Mesendoderm (in vitro differentiated cells): ENCODE measurements around the gene CD300LF.

ENCODE experiments used
- DNase-seq: peaks from one replicate; pipeline ENCODE4 v3.0.0; 2013
- H2AK5ac ChIP-seq: 2 replicates; pipeline ENCODE4 v1.6.1; 2013; ENCODE audit warnings: low read length, inconsistent platforms
- H2BK120ac ChIP-seq: 2 replicates; pipeline ENCODE4 v1.6.1; 2013; ENCODE audit warnings: low read depth, mild to moderate bottlenecking, low read length, moderate library complexity, mixed read lengths
- H2BK15ac ChIP-seq: replicated peaks from 2 replicates; pipeline ENCODE4 v1.6.1; 2013; ENCODE audit warnings: low read depth, mild to moderate bottlenecking, moderate library complexity
- H2BK5ac ChIP-seq: 2 replicates; pipeline ENCODE4 v1.6.1; 2013; ENCODE audit warnings: low read length, inconsistent platforms
- H3K18ac ChIP-seq: 2 replicates; pipeline ENCODE4 v1.6.1; 2013; ENCODE audit warnings: mild to moderate bottlenecking, low read length, mixed read lengths
- H3K23ac ChIP-seq: one replicate; pipeline ENCODE4 v1.6.1; 2013; ENCODE audit warnings: low read length
- H3K27ac ChIP-seq: 2 replicates; pipeline ENCODE4 v1.5.1; 2013; ENCODE audit warnings: low read depth, mild to moderate bottlenecking, inconsistent platforms, low read length, moderate library complexity
- H3K27me3 ChIP-seq: 2 replicates; pipeline ENCODE4 v1.6.1; 2013; ENCODE audit warnings: low read length, control low read depth, mild to moderate bottlenecking, inconsistent platforms; ENCODE audit not compliant: insufficient read depth, poor library complexity
- H3K36me3 ChIP-seq: 2 replicates; pipeline ENCODE4 v1.6.1; 2013; ENCODE audit warnings: low read length, inconsistent platforms; ENCODE audit not compliant: control insufficient read depth, insufficient read depth
- H3K4ac ChIP-seq: one replicate; pipeline ENCODE4 v1.6.1; 2013; ENCODE audit warnings: low read depth, mild to moderate bottlenecking, low read length, moderate library complexity
- H3K4me1 ChIP-seq: 2 replicates; pipeline ENCODE4 v1.6.1; 2013; ENCODE audit warnings: low read depth, low read length, inconsistent platforms; ENCODE audit not compliant: control insufficient read depth
- H3K4me2 ChIP-seq: 2 replicates; pipeline ENCODE4 v1.6.1; 2013; ENCODE audit warnings: low read length
- H3K4me3 ChIP-seq: 2 replicates; pipeline ENCODE4 v1.5.1; 2013; ENCODE audit warnings: mild to moderate bottlenecking, low read length
- H3K56ac ChIP-seq: one replicate; pipeline ENCODE4 v1.6.1; 2013; ENCODE audit warnings: low read length
- H3K79me1 ChIP-seq: 2 replicates; pipeline ENCODE4 v1.6.1; 2013; ENCODE audit warnings: low read length, inconsistent platforms
- H3K79me2 ChIP-seq: 2 replicates; pipeline ENCODE4 v1.6.1; 2013; ENCODE audit warnings: mild to moderate bottlenecking, low read length; ENCODE audit not compliant: control insufficient read depth, insufficient read depth
- H3K9ac ChIP-seq: 2 replicates; pipeline ENCODE4 v1.6.1; 2013; ENCODE audit warnings: low read length, inconsistent platforms
- H4K5ac ChIP-seq: one replicate; pipeline ENCODE4 v1.6.1; 2013; ENCODE audit warnings: low read length
- H4K8ac ChIP-seq: one replicate; pipeline ENCODE4 v1.6.1; 2013; ENCODE audit warnings: low read depth, mild to moderate bottlenecking, control low read depth, low read length, moderate library complexity
- WGBS: extraction: QIAGEN DNeasy Blood & Tissue Kit; methylation state at CpG from one replicate; pipeline ENCODE4 v1.1.7; 2013; ENCODE audit warnings: low lambda C conversion rate, missing lambda C conversion rate; ENCODE audit not compliant: insufficient coverage; ENCODE audit errors: extremely low coverage; 5-methylcytosine and 5-hydroxymethylcytosine counted together

Gene CD300LF

GRCh38 chr17:74682028-74682427 is 30.7 kb downstream of the CD300LF start:
- no peak overlapping the region for H2BK120ac ChIP-seq
- DNase-seq = no peak
- H3K4me3 ChIP-seq = no peak overlapping the region
- H4K5ac ChIP-seq = no peak overlapping the region
- H2BK5ac ChIP-seq = no peak overlapping the region
- no peak overlapping the region for H2BK15ac ChIP-seq
- H2AK5ac ChIP-seq = no peak overlapping the region
- H3K23ac ChIP-seq = no peak overlapping the region
- H3K79me1 ChIP-seq = no peaks in the 10 kb centered on the region
- peaks cover 3% of the 10 kb centered on the region for H3K4me1 ChIP-seq
- no peak overlapping the region for H3K27ac ChIP-seq
- no peak overlapping the region for H3K4ac ChIP-seq
- H3K9ac ChIP-seq = no peak overlapping the region
- H3K56ac ChIP-seq = no peak overlapping the region
- no peaks in the 10 kb centered on the region for H3K79me2 ChIP-seq
- H3K18ac ChIP-seq = no peak overlapping the region
- H4K8ac ChIP-seq = no peak overlapping the region
- WGBS = no CpG with 5 or more reads among the region's 6 CpGs
- no peaks in the 10 kb centered on the region for H3K36me3 ChIP-seq
- H3K4me2 ChIP-seq = no peak overlapping the region
- no peaks in the 10 kb centered on the region for H3K27me3 ChIP-seq

GRCh38 chr17:74680941-74681340 is 31.8 kb downstream of the CD300LF start:
- Histone ChIP-seq H3K4me2 (no peak overlapping the region), H3K4me3 (no peak overlapping the region), H2BK5ac (no peak overlapping the region), H3K4me1 (peaks cover 3% of the 10 kb centered on the region), H2AK5ac (no peak overlapping the region), H2BK120ac (no peak overlapping the region), H3K9ac (no peak overlapping the region), H3K4ac (no peak overlapping the region), H3K18ac (no peak overlapping the region), H4K8ac (no peak overlapping the region), H2BK15ac (no peak overlapping the region), H3K56ac (no peak overlapping the region), H4K5ac (no peak overlapping the region), H3K79me2 (no peaks in the 10 kb centered on the region), H3K79me1 (no peaks in the 10 kb centered on the region), H3K23ac (no peak overlapping the region), H3K36me3 (no peaks in the 10 kb centered on the region), H3K27ac (no peak overlapping the region), H3K27me3 (no peaks in the 10 kb centered on the region)
- WGBS = no CpG with 5 or more reads among the region's 5 CpGs
- no peak for DNase-seq

DNA sequence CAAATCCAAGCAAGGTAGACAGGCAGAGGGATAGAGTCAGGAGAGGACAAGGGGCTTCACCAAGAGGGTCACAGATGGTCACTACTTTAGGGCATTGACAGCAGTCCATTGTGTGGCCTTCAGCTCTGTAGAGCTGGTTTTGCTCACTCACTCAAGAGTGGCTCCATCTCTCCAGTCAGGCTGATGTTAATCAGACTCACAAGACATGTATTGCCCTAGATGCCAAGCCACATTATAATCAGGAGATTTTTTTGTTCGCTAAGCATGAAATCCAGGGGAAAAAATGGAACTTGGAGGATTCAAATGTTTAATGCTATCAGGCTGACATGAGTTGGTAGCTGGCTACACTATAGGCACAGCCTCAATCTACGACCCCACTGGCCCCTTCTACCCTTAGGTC is 32.5 kb downstream of the CD300LF start:
- H3K23ac ChIP-seq = no peak overlapping the region
- H2AK5ac ChIP-seq = no peak overlapping the region
- no peak overlapping the region for H3K9ac ChIP-seq
- no peak overlapping the region for H3K27ac ChIP-seq
- no peak overlapping the region for H3K18ac ChIP-seq
- no peak overlapping the region for H2BK5ac ChIP-seq
- no peak overlapping the region for H3K56ac ChIP-seq
- no peak overlapping the region for H3K4ac ChIP-seq
- H3K4me2 ChIP-seq = no peak overlapping the region
- no peaks in the 10 kb centered on the region for H3K36me3 ChIP-seq
- H3K79me1 ChIP-seq = no peaks in the 10 kb centered on the region
- DNase-seq = no peak
- no peaks in the 10 kb centered on the region for H3K79me2 ChIP-seq
- H3K4me1 ChIP-seq = peaks cover 3% of the 10 kb centered on the region
- no peak overlapping the region for H4K5ac ChIP-seq
- H4K8ac ChIP-seq = no peak overlapping the region
- no peak overlapping the region for H2BK120ac ChIP-seq
- H3K4me3 ChIP-seq = no peak overlapping the region
- no peak overlapping the region for H2BK15ac ChIP-seq
- peaks cover 2% of the 10 kb centered on the region for H3K27me3 ChIP-seq
- no CpG with 5 or more reads among the region's 2 CpGs for WGBS

DNA sequence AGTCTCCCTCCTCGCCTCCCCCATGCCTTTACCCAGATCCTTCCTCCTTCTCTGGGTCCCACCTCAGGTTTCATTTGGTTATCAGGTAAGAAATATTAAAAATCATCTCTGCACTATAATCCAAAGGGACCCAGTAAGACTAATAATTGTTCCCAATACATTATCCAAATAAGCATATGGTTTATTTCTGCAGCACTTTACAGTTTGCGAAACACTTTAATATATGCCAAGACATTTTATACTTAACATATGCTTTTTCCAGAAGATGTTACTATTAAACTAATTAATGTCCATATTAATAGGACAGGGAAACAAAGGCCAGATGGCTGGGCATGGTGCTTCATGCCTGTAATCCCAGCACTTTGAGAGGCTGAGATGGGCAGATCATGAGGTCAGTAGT is 33.3 kb downstream of the CD300LF start:
- H3K79me1 ChIP-seq = no peaks in the 10 kb centered on the region
- no peak overlapping the region for H3K56ac ChIP-seq

DNA sequence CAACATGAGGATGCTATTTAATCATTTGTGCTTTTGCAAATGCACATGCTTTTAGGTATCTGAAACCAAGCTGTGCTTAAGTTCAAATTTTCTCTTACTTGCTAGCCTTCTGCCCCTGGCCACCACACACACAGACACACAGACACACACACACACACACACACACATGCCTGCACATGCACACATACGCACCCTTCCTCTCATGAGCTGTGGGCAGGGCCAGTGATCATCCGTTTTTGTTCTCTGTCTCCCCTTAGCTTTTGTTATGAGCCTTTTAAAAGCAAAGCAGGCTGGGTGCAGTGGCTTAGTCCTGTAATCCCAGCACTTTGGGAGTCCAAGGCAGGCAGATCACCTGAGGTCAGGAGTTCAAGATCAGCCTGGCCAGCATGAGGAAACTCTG is 34.2 kb downstream of the CD300LF start:
- no peak overlapping the region for H2AK5ac ChIP-seq
- no peak for DNase-seq

More for the DNA sequence above, 33.3 kb downstream of the CD300LF start:
- H2BK5ac ChIP-seq = no peak overlapping the region
- H3K18ac ChIP-seq = no peak overlapping the region
- no peak overlapping the region for H2BK120ac ChIP-seq
- H4K5ac ChIP-seq = no peak overlapping the region
- H3K27ac ChIP-seq = no peak overlapping the region
- no peak overlapping the region for H2AK5ac ChIP-seq
- no peak for DNase-seq
- no peak overlapping the region for H3K4me2 ChIP-seq
- no peaks in the 10 kb centered on the region for H3K36me3 ChIP-seq
- WGBS = no CpG with 5 or more reads among the region's 2 CpGs
- no peak overlapping the region for H2BK15ac ChIP-seq
- H3K4me3 ChIP-seq = no peak overlapping the region
- H4K8ac ChIP-seq = no peak overlapping the region
- peaks cover 3% of the 10 kb centered on the region for H3K4me1 ChIP-seq
- H3K4ac ChIP-seq = no peak overlapping the region
- no peak overlapping the region for H3K23ac ChIP-seq
- H3K9ac ChIP-seq = no peak overlapping the region
- no peaks in the 10 kb centered on the region for H3K79me2 ChIP-seq
- H3K27me3 ChIP-seq = peaks cover 2% of the 10 kb centered on the region

More for the DNA sequence above, 34.2 kb downstream of the CD300LF start:
- no peak overlapping the region for H3K9ac ChIP-seq
- no peaks in the 10 kb centered on the region for H3K36me3 ChIP-seq
- no peak overlapping the region for H3K23ac ChIP-seq
- H3K56ac ChIP-seq = no peak overlapping the region
- no peak overlapping the region for H4K5ac ChIP-seq
- H3K4me1 ChIP-seq = peaks cover 3% of the 10 kb centered on the region
- no peak overlapping the region for H3K4me3 ChIP-seq
- no peak overlapping the region for H2BK15ac ChIP-seq
- no peak overlapping the region for H3K18ac ChIP-seq
- no peaks in the 10 kb centered on the region for H3K79me1 ChIP-seq
- WGBS = no CpG with 5 or more reads among the region's 2 CpGs
- H3K4me2 ChIP-seq = no peak overlapping the region
- H3K27me3 ChIP-seq = peaks cover 2% of the 10 kb centered on the region
- H3K27ac ChIP-seq = no peak overlapping the region
- no peak overlapping the region for H2BK120ac ChIP-seq
- H3K4ac ChIP-seq = no peak overlapping the region
- no peaks in the 10 kb centered on the region for H3K79me2 ChIP-seq
- no peak overlapping the region for H2BK5ac ChIP-seq
- no peak overlapping the region for H4K8ac ChIP-seq
